HEK293T (cell line): ENCODE measurements around the gene PLCL2.

ENCODE experiments used
- BHLHE40 ChIP-seq: fragments of 450-650 bp; IDR thresholded peaks from 2 replicates; pipeline ENCODE4 v1.6.1; 2016; ENCODE audit warnings: mild to moderate bottlenecking, moderate library complexity, borderline replicate concordance
- CTBP1 ChIP-seq: fragments of 450-650 bp; IDR thresholded peaks from 2 replicates; pipeline ENCODE4 v1.6.1; 2016; ENCODE audit warnings: borderline replicate concordance
- FOXA1 ChIP-seq: fragments of 450-650 bp; IDR thresholded peaks from 2 replicates; pipeline ENCODE4 v1.6.1; 2016; ENCODE audit warnings: mild to moderate bottlenecking
- FOXM1 ChIP-seq: fragments of 450-650 bp; IDR thresholded peaks from 2 replicates; pipeline ENCODE4 v1.6.1; 2017; ENCODE audit warnings: mild to moderate bottlenecking, borderline replicate concordance
- L3MBTL2 ChIP-seq: fragments of 450-650 bp; conservative IDR thresholded peaks from 2 replicates; pipeline ENCODE4 v1.6.1; 2016; ENCODE audit warnings: mild to moderate bottlenecking
- LEF1 ChIP-seq: fragments of 450-650 bp; IDR thresholded peaks from 2 replicates; pipeline ENCODE4 v1.6.1; 2017; ENCODE audit warnings: mild to moderate bottlenecking, borderline replicate concordance
- SP1 ChIP-seq: fragments of 450-650 bp; IDR thresholded peaks from 2 replicates; pipeline ENCODE4 v1.6.1; 2017
- SUZ12 ChIP-seq: fragments of 450-650 bp; IDR thresholded peaks from 2 replicates; pipeline ENCODE4 v1.6.1; 2016; ENCODE audit warnings: mild to moderate bottlenecking
- TARDBP ChIP-seq: fragments of 450-650 bp; IDR thresholded peaks from 2 replicates; pipeline ENCODE4 v1.6.1; 2016

DNA sequence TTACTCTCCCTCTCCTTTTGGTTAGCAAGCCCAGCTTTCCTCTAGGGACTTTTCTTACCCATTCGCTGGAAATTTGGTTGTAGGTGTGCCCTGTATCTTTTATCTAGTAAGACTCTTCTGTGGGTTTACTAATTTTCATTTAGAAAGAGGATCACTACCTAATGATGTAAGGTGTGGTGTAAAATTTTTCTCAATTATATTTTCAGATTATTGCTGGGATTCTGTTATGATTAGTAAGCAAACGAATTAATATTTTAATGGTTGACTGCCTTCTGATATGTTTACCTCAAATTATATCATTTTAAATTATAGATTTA is 28.5 kb downstream of the PLCL2 start:
- TF ChIP-seq SUZ12: no peak
- TF ChIP-seq TARDBP: no peak
- TF ChIP-seq SP1: no peak
- TF ChIP-seq CTBP1: no peak
- TF ChIP-seq L3MBTL2: no peak
- TF ChIP-seq FOXM1: no peak
- no peak for TF ChIP-seq FOXA1
- no peak for TF ChIP-seq LEF1
- no peak for TF ChIP-seq BHLHE40
